Esophagus squamous epithelium (tissue), 4 donors: ENCODE measurements around the gene PLEKHG4B.
"Not testable (repeated sequence)": the region's sequence is repeated elsewhere in the genome, so short reads cannot be mapped to it uniquely, and the experiment has no call there.

Experiments
- POLR2A ChIP-seq, 4 donors: fragments of 450-650 bp; IDR thresholded peaks; one replicate each; pipeline ENCODE4 v1.6.1; 2017; ENCODE audit warnings: antibody characterized with exemption in 4 of 4, mild to moderate bottlenecking in 4 of 4, moderate library complexity in 3 of 4
- TF ChIP-seq, protein P1 (sequence below), 6 experiments: fragments of 450-650 bp in 4 of 6; fragments of 200-600 bp in 2 of 6; sonication (generic) in 2 of 6; IDR thresholded peaks; one replicate each; pipeline ENCODE4 v1.5.1; 2016 to 2019; ENCODE audit warnings: antibody characterized with exemption in 6 of 6, mild to moderate bottlenecking in 4 of 6, moderate library complexity in 4 of 6

DNA sequence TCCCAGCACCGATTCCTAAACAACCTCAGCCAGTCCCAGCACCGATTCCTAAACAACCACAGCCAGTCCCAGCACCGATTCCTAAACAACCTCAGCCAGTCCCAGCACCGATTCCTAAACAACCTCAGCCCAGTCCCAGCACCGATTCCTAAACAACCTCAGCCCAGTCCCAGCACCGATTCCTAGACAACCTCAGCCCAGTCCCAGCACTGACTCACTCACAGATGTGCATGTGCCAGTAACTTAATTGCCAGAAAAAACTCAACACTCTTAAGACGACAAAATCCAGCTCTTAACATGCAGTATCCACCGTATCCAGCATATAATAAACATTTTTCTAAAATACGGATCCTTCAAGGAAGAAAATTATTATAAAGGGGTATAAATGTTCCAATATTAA lies 12.1 kb downstream of the PLEKHG4B start:
- TF ChIP-seq, protein P1, sequence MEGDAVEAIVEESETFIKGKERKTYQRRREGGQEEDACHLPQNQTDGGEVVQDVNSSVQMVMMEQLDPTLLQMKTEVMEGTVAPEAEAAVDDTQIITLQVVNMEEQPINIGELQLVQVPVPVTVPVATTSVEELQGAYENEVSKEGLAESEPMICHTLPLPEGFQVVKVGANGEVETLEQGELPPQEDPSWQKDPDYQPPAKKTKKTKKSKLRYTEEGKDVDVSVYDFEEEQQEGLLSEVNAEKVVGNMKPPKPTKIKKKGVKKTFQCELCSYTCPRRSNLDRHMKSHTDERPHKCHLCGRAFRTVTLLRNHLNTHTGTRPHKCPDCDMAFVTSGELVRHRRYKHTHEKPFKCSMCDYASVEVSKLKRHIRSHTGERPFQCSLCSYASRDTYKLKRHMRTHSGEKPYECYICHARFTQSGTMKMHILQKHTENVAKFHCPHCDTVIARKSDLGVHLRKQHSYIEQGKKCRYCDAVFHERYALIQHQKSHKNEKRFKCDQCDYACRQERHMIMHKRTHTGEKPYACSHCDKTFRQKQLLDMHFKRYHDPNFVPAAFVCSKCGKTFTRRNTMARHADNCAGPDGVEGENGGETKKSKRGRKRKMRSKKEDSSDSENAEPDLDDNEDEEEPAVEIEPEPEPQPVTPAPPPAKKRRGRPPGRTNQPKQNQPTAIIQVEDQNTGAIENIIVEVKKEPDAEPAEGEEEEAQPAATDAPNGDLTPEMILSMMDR (IDR thresholded peaks at IDR 0.05): not testable (repeated sequence)
- TF ChIP-seq POLR2A (IDR thresholded peaks at IDR 0.05): not testable (repeated sequence)
